ENCODE measurements around the gene IRAK1. TPM values are rescaled to one million over a fixed set of nuclear protein-coding genes. Genes with fewer than 3 reads are reported as not detected.

Gene IRAK1
- polyA plus RNA-seq, 1 of the 3 experiments (the other 2 are of a cell fraction) = 68.5 TPM

DNA sequence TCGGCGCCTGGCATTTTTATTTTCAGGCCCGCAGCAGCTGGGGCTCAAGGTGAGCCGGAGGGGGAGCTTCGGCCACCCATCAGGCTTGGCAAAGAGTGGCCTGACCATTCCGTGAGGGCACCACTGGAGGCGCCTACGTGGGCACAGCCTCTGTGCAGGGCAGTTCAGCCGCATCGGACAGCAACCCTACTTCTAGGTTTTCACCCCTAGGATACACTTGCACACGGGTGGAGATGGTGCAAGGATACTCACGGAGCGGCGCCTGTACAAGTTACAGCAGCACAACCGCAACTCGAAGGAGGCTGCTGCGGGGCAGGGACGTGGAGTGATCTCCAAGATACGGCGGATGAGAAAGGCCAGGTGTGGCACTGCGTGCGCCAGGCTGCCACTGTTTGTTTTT lies 58.9 kb downstream of the IRAK1 start (continued):
- TF ChIP-seq, protein P1, sequence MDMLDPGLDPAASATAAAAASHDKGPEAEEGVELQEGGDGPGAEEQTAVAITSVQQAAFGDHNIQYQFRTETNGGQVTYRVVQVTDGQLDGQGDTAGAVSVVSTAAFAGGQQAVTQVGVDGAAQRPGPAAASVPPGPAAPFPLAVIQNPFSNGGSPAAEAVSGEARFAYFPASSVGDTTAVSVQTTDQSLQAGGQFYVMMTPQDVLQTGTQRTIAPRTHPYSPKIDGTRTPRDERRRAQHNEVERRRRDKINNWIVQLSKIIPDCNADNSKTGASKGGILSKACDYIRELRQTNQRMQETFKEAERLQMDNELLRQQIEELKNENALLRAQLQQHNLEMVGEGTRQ (IDR thresholded peaks at IDR 0.05; ENCODE audit: borderline replicate concordance, low read depth, low read length) = no peak
- TF ChIP-seq RAD21 (IDR thresholded peaks at IDR 0.05; ENCODE audit: low read length) (no peak), MXI1 (IDR thresholded peaks at IDR 0.05; ENCODE audit: low read depth, low read length) (no peak), RCOR1 (IDR thresholded peaks at IDR 0.05; ENCODE audit: low read length) (no peak)
- TF ChIP-seq, protein P2, sequence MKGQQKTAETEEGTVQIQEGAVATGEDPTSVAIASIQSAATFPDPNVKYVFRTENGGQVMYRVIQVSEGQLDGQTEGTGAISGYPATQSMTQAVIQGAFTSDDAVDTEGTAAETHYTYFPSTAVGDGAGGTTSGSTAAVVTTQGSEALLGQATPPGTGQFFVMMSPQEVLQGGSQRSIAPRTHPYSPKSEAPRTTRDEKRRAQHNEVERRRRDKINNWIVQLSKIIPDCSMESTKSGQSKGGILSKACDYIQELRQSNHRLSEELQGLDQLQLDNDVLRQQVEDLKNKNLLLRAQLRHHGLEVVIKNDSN (IDR thresholded peaks at IDR 0.05; ENCODE audit: borderline replicate concordance, low read depth) = no peak

Small RNA genes lying within 50 kb of the gene (small RNA-seq; reads per million reads assigned to genes)
- 0 reads per million in 7 experiments for gene MIR3202-1

Other genes starting within 250 kb of the IRAK1 start
- gene SRPK3, start 238.9 kb downstream of the IRAK1 start, polyA plus RNA-seq (2012; rRNA removed) = 0.50 and 0.74 TPM in 2 replicates
- gene IDH3G, start 225.5 kb downstream of the IRAK1 start, polyA plus RNA-seq (2012; rRNA removed) = 78.0 and 107 TPM in 2 replicates
- 326 and 367 TPM in 2 replicates for gene SSR4, start 225.2 kb downstream of the IRAK1 start, polyA plus RNA-seq (2012; rRNA removed)
- 1.9 and 2.4 TPM in 2 replicates for gene PDZD4, start 189.4 kb downstream of the IRAK1 start, polyA plus RNA-seq (2012; rRNA removed)
- gene L1CAM, start 133.7 kb downstream of the IRAK1 start, polyA plus RNA-seq (2012; rRNA removed) = 1.9 and 2.0 TPM in 2 replicates
- not detected in 2 replicates for gene AVPR2, start 115.2 kb downstream of the IRAK1 start, polyA plus RNA-seq (2012; rRNA removed)
- gene ARHGAP4, start 93.6 kb downstream of the IRAK1 start, polyA plus RNA-seq (2012; rRNA removed) = 1.6 and 2.2 TPM in 2 replicates
- gene NAA10, start 84.9 kb downstream of the IRAK1 start, polyA plus RNA-seq (2012; rRNA removed) = 192 and 229 TPM in 2 replicates
- 0.90 and 1.0 TPM in 2 replicates for gene RENBP, start 75.3 kb downstream of the IRAK1 start, polyA plus RNA-seq (2012; rRNA removed)
- 4.7 and 9.5 TPM in 2 replicates for gene HCFC1, start 48.1 kb downstream of the IRAK1 start, polyA plus RNA-seq (2012; rRNA removed)
- gene TMEM187, start 47.1 kb downstream of the IRAK1 start, polyA plus RNA-seq (2012; rRNA removed) = 9.4 and 10.9 TPM in 2 replicates
- gene MECP2, start 77.8 kb upstream of the IRAK1 start, polyA plus RNA-seq (2012; rRNA removed) = 7.0 and 8.2 TPM in 2 replicates
- not detected in 2 replicates for gene OPN1LW, start 124.3 kb upstream of the IRAK1 start, polyA plus RNA-seq (2012; rRNA removed)
- not detected in 2 replicates for gene OPN1MW, start 162.7 kb upstream of the IRAK1 start, polyA plus RNA-seq (2012; rRNA removed)
- not detected in 2 replicates for gene OPN1MW2, start 199.9 kb upstream of the IRAK1 start, polyA plus RNA-seq (2012; rRNA removed)
- gene OPN1MW3, start 237.7 kb upstream of the IRAK1 start, polyA plus RNA-seq (2012; rRNA removed) = not detected in 2 replicates